GM21360 (cell line): ENCODE data around the gene KRTAP6-3.

ENCODE experiments used
- ATAC-seq: cut with Tn5 transposase; IDR thresholded peaks from one replicate; pipeline ENCODE4 v1.9.1; 2021; ENCODE audit warnings: mild to moderate bottlenecking, moderate library complexity; ENCODE audit not compliant: unreplicated experiment

KRTAP6-3 gene

GRCh38 chr21:30623362-30623761, 31.1 kb downstream of the KRTAP6-3 start:
- ATAC-seq: no peak

GRCh38 chr21:30625449-30626165, 33.4 kb downstream of the KRTAP6-3 start:
- ATAC-seq: no peak

DNA sequence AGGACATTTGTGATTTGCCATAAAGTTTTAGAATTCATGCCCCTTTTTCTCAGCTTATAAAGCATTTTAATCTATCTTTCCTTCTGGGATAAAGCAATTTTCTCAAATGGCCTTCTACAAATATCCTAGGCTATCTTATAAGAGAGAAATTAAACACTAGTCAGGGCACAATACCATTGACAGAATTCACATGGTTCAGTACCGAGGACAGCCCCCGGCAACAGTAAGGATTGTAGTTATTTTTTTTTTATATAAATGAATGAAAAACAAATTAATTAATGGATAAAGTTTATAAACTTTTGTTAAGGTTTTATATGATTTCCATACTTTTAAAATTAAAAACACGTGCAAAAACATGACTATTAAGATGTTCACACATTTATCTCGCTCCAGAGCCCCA, 35.9 kb downstream of the KRTAP6-3 start:
- ATAC-seq: no peak

DNA sequence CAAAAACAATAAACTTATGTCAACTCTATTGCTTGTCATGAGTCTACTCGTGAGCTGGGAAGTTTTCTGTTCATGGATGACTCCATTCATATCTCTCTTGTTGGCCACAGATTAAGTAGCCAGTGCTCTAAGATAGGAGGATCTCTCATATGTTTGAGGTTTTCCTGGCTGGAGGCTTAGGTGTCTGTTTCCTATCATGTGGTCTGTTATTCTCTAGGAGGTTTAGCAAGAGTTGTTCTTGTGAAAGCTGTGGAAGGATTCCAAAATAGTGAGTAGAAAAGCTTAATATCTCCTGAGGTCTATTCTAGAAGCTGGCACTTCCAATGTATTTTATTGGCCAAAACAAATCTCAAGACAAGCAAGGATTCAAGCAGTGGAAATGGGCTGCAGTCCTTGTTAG, 37.0 kb downstream of the KRTAP6-3 start:
- no peak for ATAC-seq

DNA sequence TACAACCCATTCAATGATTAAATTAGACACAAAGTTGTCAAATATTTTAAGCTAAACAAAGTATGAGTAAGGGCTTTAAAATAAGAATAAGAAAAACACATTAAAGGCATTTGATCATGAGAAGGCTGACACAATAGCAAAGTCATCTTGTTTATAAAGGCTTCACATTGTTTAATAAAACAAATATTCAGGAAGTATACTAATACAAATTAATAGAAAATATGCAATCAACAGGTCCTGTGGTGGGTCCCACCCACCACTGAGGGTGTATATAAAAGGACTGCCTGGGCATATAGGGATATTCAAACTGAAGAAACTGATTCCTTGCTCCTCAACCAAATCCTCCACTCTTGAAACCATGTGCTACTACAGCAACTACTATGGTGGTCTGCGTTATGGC, 42.7 kb downstream of the KRTAP6-3 start, which contains the start of gene KRTAP20-2:
TSS of gene KRTAP20-2 (plus strand) at position 301 of the 400 bp plus-strand sequence. CDS start at position 359, 58 bp downstream.
- no peak for ATAC-seq

DNA sequence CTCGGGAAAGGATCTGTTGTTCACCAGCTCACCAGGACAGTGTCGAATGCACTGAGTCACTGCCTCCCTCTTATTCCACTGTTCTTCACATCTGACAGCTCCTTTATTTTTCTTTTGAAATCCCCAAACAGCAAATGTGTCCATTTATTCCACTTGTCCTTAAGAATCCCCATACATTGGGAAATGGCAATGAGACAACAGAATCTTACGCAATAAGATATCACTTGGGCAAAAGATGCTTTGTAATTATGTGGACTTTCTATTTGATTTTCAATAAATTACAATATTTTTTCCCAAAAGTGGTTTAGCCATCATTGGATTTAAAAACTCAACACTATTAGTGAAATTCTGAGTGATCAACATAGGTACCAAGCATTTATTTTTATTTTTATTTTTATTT, 46.4 kb downstream of the KRTAP6-3 start:
- no peak for ATAC-seq

DNA sequence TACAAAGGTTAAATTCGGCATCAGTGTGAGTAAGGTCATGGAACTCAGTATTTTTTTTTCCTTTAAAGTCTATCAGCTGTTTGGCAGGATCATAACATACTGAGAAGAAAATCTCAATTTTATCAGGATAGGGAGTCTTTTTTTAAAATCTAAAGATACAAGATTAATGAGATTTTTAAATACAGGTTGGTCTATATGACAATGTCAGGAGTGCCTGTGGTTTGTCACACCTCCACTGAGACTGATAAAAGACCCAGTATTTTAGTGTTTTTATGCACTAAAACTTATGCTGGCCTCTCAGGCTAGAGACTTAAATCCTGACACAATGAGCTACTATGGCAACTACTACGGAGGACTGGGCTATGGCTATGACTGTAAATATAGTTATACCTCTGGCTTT, 50.3 kb downstream of the KRTAP6-3 start, which contains the start of gene KRTAP20-3:
TSS of gene KRTAP20-3 (plus strand) at position 301 of the 400 bp plus-strand sequence.
- no peak for ATAC-seq
